Esophagus muscularis mucosa (tissue), 4 donors: ENCODE results near the gene TXNDC11.

Experiments used
- CTCF ChIP-seq, 3 experiments: fragments of 200-600 bp in 2 of 3; fragments of 450-650 bp in 1 of 3; sonication (generic) in 2 of 3; IDR thresholded peaks; one replicate each; pipeline ENCODE4 v1.5.1; 2017 to 2019; ENCODE audit warnings: antibody characterized with exemption in 3 of 3, mild to moderate bottlenecking in 2 of 3, moderate library complexity in 1 of 3
- EP300 ChIP-seq: sonication (generic); formaldehyde crosslinking; IDR thresholded peaks from one replicate; pipeline ENCODE4 v1.6.1; 2017; ENCODE audit warnings: antibody characterized with exemption
- POLR2A ChIP-seq: fragments of 450-650 bp; IDR thresholded peaks from one replicate; pipeline ENCODE4 v1.6.1; 2017; ENCODE audit warnings: antibody characterized with exemption, moderate library complexity, mild to moderate bottlenecking, low read depth
- POLR2AphosphoS5 ChIP-seq, 2 donors: sonication (generic); formaldehyde crosslinking; IDR thresholded peaks; one replicate each; pipeline ENCODE4 v1.6.1; 2017; ENCODE audit warnings: antibody characterized with exemption in 2 of 2

DNA sequence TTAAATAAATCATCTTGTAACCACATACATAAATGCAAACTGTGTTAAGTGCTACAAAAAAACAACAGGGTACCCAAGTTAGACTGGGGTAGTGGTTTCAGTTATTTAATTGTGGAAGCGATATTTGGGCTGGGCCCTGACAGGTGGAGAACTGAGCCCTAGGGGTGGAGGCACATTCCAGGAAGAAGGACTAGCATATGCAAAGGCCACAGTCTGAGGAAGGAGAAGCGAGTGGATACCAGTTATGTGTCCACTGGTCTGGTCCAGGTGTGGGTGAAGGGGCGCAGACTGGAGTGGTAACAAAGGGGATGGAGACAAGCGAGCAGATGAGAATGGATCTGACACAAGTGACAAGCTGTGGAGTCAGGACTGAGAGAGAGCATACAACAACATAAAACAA, 22.9 kb downstream of the TXNDC11 start:
- TF ChIP-seq CTCF (IDR thresholded peaks at IDR 0.05) (no peak), POLR2A (no peak), POLR2AphosphoS5 (IDR thresholded peaks at IDR 0.05) (no peak), EP300 (no peak)
